Occipital lobe (tissue), 3 donors: ENCODE measurements around the gene PROCA1. TPM values are rescaled to one million over a fixed set of nuclear protein-coding genes. Genes with fewer than 3 reads are reported as not detected.
"Not testable (repeated sequence)": the region's sequence is repeated elsewhere in the genome, so short reads cannot be mapped to it uniquely, and the experiment has no call there.

Source experiments
- DNase-seq: peaks from one replicate; lab custom pipeline; 2025; lab: John Stamatoyannopoulos, UW
- small RNA-seq: library from RNA; depleted of rRNA; stranded (forward); fragments of <200 nt; gene quantifications from one replicate; pipeline ENCODE3, GENCODE V24; 2014
- total RNA-seq: library from RNA; depleted of rRNA; stranded (reverse); fragments of >200 nt; gene quantifications from one replicate; pipeline ENCODE4 v1.2.3, GENCODE V29; 2014

The PROCA1 gene
- total RNA-seq, 1 donor from 2014 or later: 3.3 TPM

DNA sequence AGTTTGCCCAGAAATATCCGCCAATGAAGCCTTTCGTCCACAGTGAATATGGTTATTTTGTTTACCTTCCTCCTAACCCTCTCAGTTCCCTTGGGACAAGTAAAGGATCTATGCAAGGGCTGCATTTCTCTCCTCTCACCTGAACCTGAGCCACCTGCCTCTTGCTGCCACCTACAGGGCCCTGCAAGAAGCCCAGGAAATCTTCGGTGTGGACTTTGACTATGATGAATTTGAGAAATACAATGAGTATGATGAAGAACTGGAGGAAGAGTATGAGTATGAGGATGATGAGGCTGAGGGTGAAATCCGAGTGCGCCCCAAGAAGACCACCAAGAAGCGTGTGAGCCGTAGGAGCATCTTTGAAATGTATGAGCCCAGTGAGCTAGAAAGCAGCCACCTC is 35.7 kb downstream of the PROCA1 start:
- no peak for DNase-seq

GRCh38 chr17:28675490-28675889 is 36.2 kb downstream of the PROCA1 start:
- no peak for DNase-seq

GRCh38 chr17:28669918-28670317 is 41.8 kb downstream of the PROCA1 start:
- DNase-seq: no peak

DNA sequence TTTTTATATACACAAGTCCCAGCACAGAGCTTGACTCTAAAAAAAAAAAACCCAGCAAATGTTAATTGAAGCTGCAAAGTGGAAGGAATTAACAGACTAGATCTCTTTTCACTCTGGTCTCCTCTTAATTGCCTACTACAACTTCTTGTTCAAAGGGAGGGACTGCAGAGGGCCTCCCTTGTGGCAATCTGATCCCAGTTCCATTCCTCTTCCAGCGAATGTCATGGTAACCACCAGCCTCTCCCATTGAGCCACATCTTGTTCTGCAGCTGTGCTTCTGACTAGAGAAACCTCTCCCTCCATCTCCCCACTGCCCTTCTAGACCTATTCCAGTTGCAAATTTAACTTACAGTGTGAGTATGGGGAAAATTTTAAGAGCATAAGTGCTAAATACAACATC is 43.8 kb downstream of the PROCA1 start:
- no peak for DNase-seq

DNA sequence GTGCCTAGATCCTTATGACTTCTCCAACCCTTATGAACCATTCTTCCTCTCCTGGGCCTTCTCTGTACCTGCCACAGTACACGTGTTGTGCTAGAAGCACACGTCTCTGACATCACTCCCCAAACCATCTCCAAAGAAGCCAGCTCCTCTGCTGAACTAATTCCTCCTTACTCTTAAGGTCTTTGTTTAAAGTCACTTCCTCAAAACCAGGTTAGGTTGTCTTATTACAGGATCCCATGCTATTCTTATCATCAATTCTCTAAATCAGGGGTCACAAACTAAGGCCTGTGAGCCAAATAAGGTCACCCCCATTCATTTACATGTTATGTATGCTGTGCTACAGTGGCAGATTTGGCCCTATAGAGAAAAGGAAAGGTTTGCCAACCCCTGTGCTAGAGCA is 45.7 kb downstream of the PROCA1 start:
- DNase-seq: no peak

GRCh38 chr17:28663723-28664122 is 48.0 kb downstream of the PROCA1 start:
- DNase-seq: no peak

GRCh38 chr17:28662527-28662829 is 49.2 kb downstream of the PROCA1 start:
- DNase-seq: no peak

DNA sequence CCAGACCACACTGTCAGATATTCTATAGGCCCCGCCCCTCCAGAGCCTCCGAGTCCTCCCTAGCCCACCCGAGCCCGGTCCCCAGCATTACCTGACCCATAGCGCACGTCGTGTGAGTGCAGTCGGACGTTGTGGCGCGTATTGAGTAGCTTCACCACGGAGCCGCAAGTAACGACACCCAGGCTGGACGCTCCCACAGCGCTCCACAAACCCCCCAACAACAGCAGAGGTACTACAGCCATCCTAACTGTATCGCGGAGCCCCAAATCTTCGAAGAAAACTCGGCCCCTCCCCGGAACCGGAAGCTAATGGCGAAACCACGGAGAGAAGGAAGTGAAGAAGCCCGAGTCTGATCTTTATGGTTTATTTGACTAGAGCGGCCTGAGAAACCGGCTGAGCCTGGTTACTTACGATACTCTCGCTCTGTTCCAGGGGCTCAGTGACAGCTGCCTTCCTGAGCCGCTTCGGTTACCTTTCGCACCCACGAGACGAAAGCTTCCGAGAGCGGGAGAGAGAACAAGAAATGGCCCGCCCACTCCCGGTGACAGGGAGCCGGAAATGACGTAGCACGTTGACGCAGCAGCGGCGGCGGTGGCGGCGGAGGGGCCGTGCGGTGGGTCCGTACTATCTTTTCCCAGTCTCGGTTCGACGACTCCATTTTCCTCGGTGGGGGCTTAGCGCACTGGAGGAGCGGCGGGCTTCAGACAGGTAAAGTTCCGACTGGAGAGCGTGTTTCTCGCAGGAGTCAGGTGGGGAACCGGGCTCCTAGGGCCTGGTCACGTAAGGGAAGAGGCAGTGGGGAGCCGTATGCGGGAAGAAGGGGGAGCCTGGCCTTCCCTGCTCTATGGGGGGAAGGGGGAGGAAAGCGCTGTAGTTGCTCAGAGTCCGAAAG is 49.8 kb downstream of the PROCA1 start, which contains the start of the genes SDF2 and SUPT6H:
Gene SDF2 (minus strand): TSS at position 272 of the 892 bp plus-strand sequence. CDS start 30 bp downstream, at position 242.
Gene SUPT6H (plus strand): TSS at position 571 of the 892 bp plus-strand sequence. CDS start 11,197 bp downstream, outside the sequence.
- DNase-seq: peak; percentile 85

- not testable (repeated sequence) for DNase-seq
These were observed 52.2 kb downstream of the PROCA1 start for GRCh38 chr17:28659497-28659881.

- not testable (repeated sequence) for DNase-seq
These were observed 52.8 kb downstream of the PROCA1 start for GRCh38 chr17:28658766-28659496.

DNA sequence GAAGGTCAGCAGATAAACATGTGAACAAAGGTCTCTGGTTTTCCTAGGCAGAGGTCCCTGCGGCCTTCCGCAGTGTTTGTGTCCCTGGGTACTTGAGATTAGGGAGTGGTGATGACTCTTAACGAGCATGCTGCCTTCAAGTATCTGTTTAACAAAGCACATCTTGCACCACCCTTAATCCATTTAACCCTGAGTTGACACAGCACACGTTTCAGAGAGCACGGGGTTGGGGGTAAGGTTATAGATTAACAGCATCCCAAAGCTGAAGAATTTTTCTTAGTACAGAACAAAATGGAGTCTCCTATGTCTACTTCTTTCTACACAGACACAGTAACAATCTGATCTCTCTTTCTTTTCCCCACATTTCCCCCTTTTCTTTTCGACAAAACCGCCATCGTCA is 53.3 kb downstream of the PROCA1 start:
- DNase-seq: not testable (repeated sequence)

DNA sequence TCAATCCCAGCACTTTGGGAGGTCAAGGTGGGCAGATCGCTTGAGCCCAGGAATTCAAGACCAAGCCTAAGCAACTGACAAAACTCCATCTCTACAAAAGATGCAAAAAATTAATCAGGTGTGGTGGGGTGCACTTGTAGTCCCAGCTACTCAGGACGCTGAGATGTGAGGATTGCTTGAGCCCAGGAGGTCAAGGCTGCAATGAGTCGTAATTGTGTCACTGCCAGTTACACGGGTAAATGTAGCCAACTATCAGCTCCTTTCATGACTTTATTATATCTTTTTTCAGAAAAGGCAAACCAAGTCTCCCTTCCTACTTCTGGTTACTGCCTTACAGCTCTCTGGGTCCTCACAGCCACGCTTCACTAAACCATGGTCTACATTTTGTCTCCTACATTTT is 53.9 kb downstream of the PROCA1 start:
- no peak for DNase-seq

- DNase-seq: no peak
These were observed 56.5 kb downstream of the PROCA1 start for GRCh38 chr17:28655160-28655559.

Small RNA genes within 50 kb of the gene (small RNA-seq; reads per million reads assigned to genes)
- gene SNORD42A (not detected), gene SNORD42B (not detected), gene SNORD4A (not detected), gene SNORD4B (not detected)

Other genes with a start within 250 kb of the PROCA1 start
- gene SLC13A2, start 238.2 kb downstream of the PROCA1 start, total RNA-seq: not detected
- gene FOXN1, start 205.5 kb downstream of the PROCA1 start, total RNA-seq: not detected
- 31.5 TPM for gene UNC119, start 159.3 kb downstream of the PROCA1 start, total RNA-seq
- 12.8 TPM for gene PIGS, start 140.4 kb downstream of the PROCA1 start, total RNA-seq
- 78.1 TPM for gene ALDOC, start 135.0 kb downstream of the PROCA1 start, total RNA-seq
- 4.7 TPM for gene SPAG5, start 112.9 kb downstream of the PROCA1 start, total RNA-seq
- gene RSKR, start 97.7 kb downstream of the PROCA1 start, total RNA-seq: 16.5 TPM
- gene BLTP2, start 66.7 kb downstream of the PROCA1 start, total RNA-seq: 83.8 TPM
- 33.5 TPM for gene SDF2, start 50.0 kb downstream of the PROCA1 start, total RNA-seq
- gene SUPT6H, start 49.7 kb downstream of the PROCA1 start, total RNA-seq: 32.3 TPM
- gene RAB34, start 6.0 kb upstream of the PROCA1 start, total RNA-seq: 10.6 TPM
- 414 TPM for gene RPL23A, start 8.1 kb upstream of the PROCA1 start, total RNA-seq
- gene TLCD1, start 14.3 kb upstream of the PROCA1 start, total RNA-seq: not detected
- gene NEK8, start 16.9 kb upstream of the PROCA1 start, total RNA-seq: 0.62 TPM
- gene TRAF4, start 32.1 kb upstream of the PROCA1 start, total RNA-seq: 35.6 TPM
- gene FAM222B, start 130.9 kb upstream of the PROCA1 start, total RNA-seq: 2.7 TPM
- 21.8 TPM for gene ERAL1, start 143.1 kb upstream of the PROCA1 start, total RNA-seq
- gene FLOT2, start 185.8 kb upstream of the PROCA1 start, total RNA-seq: 20.0 TPM
- 27.1 TPM for gene DHRS13, start 191.2 kb upstream of the PROCA1 start, total RNA-seq
- 44.8 TPM for gene PHF12, start 239.6 kb upstream of the PROCA1 start, total RNA-seq